ENCODE measurements around the gene SLC35D3.
"Not testable (repeated sequence)": the region's sequence is repeated elsewhere in the genome, so short reads cannot be mapped to it uniquely, and the experiment has no call there.

Gene SLC35D3

GRCh38 chr6:136923116-136923953 is 1.2 kb downstream of the SLC35D3 start:
- no peak for DNase-seq (ENCODE audit: low read depth in 2 of 2)

- no peak for DNase-seq (ENCODE audit: low read depth in 2 of 2)
These were observed 2.0 kb downstream of the SLC35D3 start for GRCh38 chr6:136923954-136924673.

- DNase-seq (ENCODE audit: low read depth in 2 of 2) = no peak
These were observed 4.3 kb downstream of the SLC35D3 start for GRCh38 chr6:136926383-136926782.

GRCh38 chr6:136927292-136927691 is 5.2 kb downstream of the SLC35D3 start:
- no peak for DNase-seq (ENCODE audit: low read depth in 2 of 2)

- DNase-seq (ENCODE audit: low read depth in 2 of 2) = no peak
These were observed 8.4 kb downstream of the SLC35D3 start for GRCh38 chr6:136930528-136930927.

- DNase-seq (ENCODE audit: low read depth in 2 of 2) = no peak
These were observed 10.5 kb downstream of the SLC35D3 start for GRCh38 chr6:136932599-136932998.

GRCh38 chr6:136945072-136945471 is 23.0 kb downstream of the SLC35D3 start:
- DNase-seq (ENCODE audit: low read depth in 2 of 2) = no peak

- DNase-seq (ENCODE audit: low read depth in 2 of 2) = no peak
These were observed 23.6 kb downstream of the SLC35D3 start for GRCh38 chr6:136945711-136946121.

GRCh38 chr6:136947037-136947436 is 24.9 kb downstream of the SLC35D3 start:
- DNase-seq (ENCODE audit: low read depth in 2 of 2) = no peak

- DNase-seq (ENCODE audit: low read depth in 2 of 2) = not testable (repeated sequence)
These were observed 27.9 kb downstream of the SLC35D3 start for GRCh38 chr6:136949957-136950356.

GRCh38 chr6:136950436-136951126 is 28.5 kb downstream of the SLC35D3 start:
- DNase-seq (ENCODE audit: low read depth in 2 of 2) = no peak

GRCh38 chr6:136952714-136953260 is 30.7 kb downstream of the SLC35D3 start:
- no peak for DNase-seq (ENCODE audit: low read depth in 2 of 2)

- no peak for DNase-seq (ENCODE audit: low read depth in 2 of 2)
These were observed 33.0 kb downstream of the SLC35D3 start for GRCh38 chr6:136955123-136955522.

GRCh38 chr6:136956590-136957544 is 34.8 kb downstream of the SLC35D3 start:
- no peak for DNase-seq (ENCODE audit: low read depth in 2 of 2)

- no peak for DNase-seq (ENCODE audit: low read depth in 2 of 2)
These were observed 36.1 kb downstream of the SLC35D3 start for GRCh38 chr6:136958168-136958567.

- no peak for DNase-seq (ENCODE audit: low read depth in 2 of 2)
These were observed 37.4 kb downstream of the SLC35D3 start for GRCh38 chr6:136959471-136959891.

- DNase-seq (ENCODE audit: low read depth in 2 of 2) = not testable (repeated sequence)
These were observed 37.8 kb downstream of the SLC35D3 start for GRCh38 chr6:136959935-136960334.

- no peak for DNase-seq (ENCODE audit: low read depth in 2 of 2)
These were observed 38.7 kb downstream of the SLC35D3 start for GRCh38 chr6:136960781-136961180.

- no peak for DNase-seq (ENCODE audit: low read depth in 2 of 2)
These were observed 39.7 kb downstream of the SLC35D3 start for GRCh38 chr6:136961848-136962247.

- no peak for DNase-seq (ENCODE audit: low read depth in 2 of 2)
These were observed 40.6 kb downstream of the SLC35D3 start for GRCh38 chr6:136962661-136963060.

- DNase-seq (ENCODE audit: low read depth in 2 of 2) = no peak
These were observed 41.2 kb downstream of the SLC35D3 start for GRCh38 chr6:136963259-136963658.

Data from stimulated activated CD4-positive, alpha-beta T cell treated with anti-CD3 and anti-CD28 coated beads, Interleukin-1b, Interleukin-23, amount 100 ng/mL, for 1 hour (primary cell).